Suppressor macrophage treated with lipopolysaccharide for 1 hour (primary cell): ENCODE measurements around the gene ZFAND6.

Experiments used
- DNase-seq, 3 donors: peaks; one replicate each; pipeline ENCODE4 v3.0.0-alpha.2; 2020 to 2022

The ZFAND6 gene

DNA sequence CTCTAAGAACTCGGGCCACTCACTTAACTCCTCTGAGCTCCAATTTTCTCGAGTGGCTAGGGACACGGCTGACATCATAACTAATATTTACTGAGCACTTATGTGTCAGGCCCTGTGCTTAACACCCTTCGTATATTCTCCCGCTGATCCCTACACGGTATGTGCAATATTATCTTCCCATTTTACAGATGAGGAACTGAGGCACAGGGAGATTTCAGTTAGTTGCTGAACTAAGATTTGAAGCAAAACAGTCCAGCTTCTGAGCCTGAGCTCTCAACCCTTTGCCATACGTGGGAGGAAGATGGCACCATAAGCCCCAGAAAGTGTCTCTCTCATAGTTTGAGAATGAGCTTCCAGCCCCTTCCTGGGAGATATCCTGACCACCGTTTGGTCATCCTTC lies 112.9 kb downstream of the ZFAND6 start:
- DNase-seq = no peak

GRCh38 chr15:80173022-80173759 lies 113.7 kb downstream of the ZFAND6 start:
- peak; percentile 66 to 70 (median 68) for DNase-seq

GRCh38 chr15:80174017-80174746 lies 114.7 kb downstream of the ZFAND6 start:
- peak in 1 of 3 donors; percentile 29 for DNase-seq

- DNase-seq = no peak
Measured at GRCh38 chr15:80175436-80175835, 116.0 kb downstream of the ZFAND6 start.

DNA sequence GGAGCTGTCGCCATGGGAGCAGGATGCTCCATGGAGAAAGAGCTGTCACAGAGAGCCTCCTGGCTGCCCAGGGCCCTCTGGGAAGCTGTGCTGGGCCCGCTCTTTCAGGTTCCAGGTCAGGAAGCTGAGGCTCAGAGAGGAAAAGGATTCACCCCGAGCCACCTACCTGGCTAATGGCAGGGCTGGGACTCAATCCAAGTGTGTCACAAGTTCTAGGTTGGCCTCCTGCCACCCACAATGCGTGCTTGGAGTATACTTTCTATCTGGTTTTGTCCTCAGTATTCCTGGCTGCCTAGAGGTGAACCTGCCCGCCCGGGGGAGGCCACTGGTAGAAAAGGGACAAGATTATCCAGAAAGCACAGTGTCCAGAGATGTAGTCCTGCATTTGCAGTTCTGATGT lies 117.0 kb downstream of the ZFAND6 start:
- no peak for DNase-seq

- peak; percentile 83 to 89 (median 87) for DNase-seq
Measured at GRCh38 chr15:80177156-80177555, 117.7 kb downstream of the ZFAND6 start.

- peak; percentile 73 to 82 (median 78) for DNase-seq
Measured at GRCh38 chr15:80179025-80179759, 119.7 kb downstream of the ZFAND6 start.

DNA sequence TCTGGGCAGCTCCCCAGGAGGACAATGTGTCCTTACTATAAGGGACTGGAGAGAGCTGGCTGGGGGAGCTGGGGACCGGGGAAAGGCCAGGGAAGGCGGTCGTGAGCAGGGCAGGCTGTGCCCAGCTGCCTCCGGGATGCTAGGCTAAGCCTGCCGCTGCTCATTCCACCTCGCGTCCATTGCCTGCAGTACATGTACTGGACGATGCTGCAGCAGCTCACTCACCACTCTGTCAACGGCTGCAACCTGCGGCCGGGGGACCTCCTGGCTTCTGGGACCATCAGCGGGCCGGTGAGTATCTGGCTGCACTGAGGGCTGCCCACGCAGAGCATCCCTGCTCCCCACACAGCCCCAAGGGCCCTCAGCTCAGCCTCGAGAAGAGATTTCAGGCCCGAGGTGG lies 120.5 kb downstream of the ZFAND6 start:
- DNase-seq = no peak

GRCh38 chr15:80180468-80180867 lies 121.0 kb downstream of the ZFAND6 start:
- no peak for DNase-seq

DNA sequence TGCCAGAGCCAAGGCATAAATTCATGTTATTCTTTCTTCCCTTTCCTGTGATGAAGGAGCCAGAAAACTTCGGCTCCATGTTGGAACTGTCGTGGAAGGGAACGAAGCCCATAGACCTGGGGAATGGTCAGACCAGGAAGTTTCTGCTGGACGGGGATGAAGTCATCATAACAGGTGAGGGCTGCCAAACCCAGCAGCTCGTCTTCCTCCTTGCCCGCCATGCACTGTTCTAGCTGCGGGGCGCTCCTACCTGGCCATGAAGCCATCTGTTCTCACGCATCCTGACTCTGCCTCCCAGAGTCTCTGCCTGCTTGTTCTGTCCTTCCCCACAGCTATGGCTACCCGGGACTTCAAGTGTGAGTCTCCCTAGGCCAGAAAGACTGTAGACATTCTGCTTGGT lies 121.5 kb downstream of the ZFAND6 start:
- no peak for DNase-seq

DNA sequence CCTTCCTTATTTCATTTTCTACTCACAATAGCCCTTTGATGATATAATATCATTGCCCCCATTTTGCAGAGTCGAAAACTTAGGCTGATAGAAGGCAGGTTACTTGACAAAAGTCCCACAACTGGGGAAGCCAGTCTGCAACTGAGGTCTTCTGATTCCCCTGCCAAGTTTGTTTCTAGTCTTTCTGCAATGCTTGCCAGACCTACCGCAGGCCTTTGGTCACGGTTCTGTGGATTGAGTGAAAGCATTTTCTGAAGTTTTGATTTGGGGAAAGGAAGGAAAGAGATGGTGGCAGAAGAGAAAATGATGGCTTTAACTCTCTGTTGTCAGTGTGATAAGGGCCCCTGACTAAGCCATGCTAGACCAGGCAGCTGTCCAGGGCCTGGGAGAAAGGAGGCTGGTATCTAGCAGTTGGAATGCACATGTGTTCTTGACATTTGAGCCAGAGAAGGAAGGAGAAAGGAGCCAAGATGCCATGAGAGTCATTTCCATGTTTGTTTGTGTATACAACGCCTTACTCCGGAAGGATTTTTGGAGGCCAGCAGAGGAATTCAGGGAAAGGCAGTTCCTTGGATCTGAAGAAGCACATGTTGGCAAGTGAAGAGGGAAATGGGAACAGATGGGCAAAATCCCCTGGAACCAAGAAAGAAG lies 123.3 kb downstream of the ZFAND6 start:
- DNase-seq = no peak

DNA sequence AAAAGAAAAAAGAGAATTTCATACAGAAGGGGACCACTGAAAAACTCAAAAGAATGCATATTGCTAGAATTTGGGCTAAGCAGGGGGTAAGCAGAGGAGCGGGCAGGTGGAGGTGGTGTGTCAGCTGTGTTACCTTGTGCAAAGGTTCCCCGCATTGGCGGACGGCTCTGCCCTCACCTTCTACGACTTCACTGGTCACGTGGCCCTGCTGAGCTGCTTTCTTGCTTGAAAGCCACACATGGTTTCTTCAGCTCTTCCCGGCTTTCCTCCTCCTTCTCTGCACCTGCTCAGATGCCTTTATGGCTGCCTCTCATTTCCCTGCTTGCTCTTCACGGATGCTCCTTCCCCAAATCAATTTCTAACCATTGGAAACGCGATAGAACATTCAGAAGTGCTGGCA lies 123.8 kb downstream of the ZFAND6 start:
- no peak for DNase-seq

- no peak for DNase-seq
Measured at GRCh38 chr15:80183886-80184285, 124.4 kb downstream of the ZFAND6 start.

DNA sequence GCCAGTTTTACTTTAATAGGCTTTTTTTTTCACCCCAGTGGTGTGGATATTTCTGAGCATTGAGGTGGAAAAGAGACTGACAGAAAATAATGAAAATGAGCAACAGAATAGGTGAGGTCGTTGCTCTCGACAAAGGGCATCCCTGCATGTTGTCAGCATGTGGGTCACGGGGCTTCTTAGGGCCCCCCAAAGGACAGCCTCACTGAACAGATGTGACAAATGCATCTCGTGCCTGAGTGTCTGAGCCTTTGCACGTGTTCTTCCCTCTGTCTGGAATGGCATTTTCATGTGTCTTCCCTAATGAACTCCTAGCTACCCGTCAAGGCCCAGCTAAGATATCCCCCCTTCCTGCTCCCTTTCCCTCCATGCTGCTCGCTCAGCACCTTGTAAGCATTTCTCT lies 125.1 kb downstream of the ZFAND6 start:
- DNase-seq = no peak

- DNase-seq = no peak
Measured at GRCh38 chr15:80185152-80185551, 125.7 kb downstream of the ZFAND6 start.

- no peak for DNase-seq
Measured at GRCh38 chr15:80186066-80186465, 126.6 kb downstream of the ZFAND6 start.

GRCh38 chr15:80186597-80186996 lies 127.1 kb downstream of the ZFAND6 start:
- DNase-seq = no peak
